Measurements from ENCODE around the gene SLC4A2.

Gene SLC4A2

GRCh38 chr7:151033864-151034249 lies 25.5 kb upstream of the SLC4A2 start:
- POLR2A ChIA-PET: interaction anchor here (1.0 kb wide), 1 partner anchor 76 kb away, joined by 3 read pairs; no protein-coding TSS in a partner anchor
- CTCF ChIA-PET: interaction anchor here (0.7 to 1.1 kb wide), 2 partner anchors 16 to 77 kb away, joined by 3 read pairs; no protein-coding TSS in a partner anchor
- TF ChIP-seq ZBTB21 (tag by site-specific recombination; IDR thresholded peaks at IDR 0.05) (no peak), ZNF585B (tag by site-specific recombination; IDR thresholded peaks at IDR 0.05) (no peak), ZSCAN5A (tag by site-specific recombination; IDR thresholded peaks at IDR 0.05) (no peak), KLF8 (tag by site-specific recombination; IDR thresholded peaks at IDR 0.05) (no peak), ZSCAN23 (tag by site-specific recombination; IDR thresholded peaks at IDR 0.05) (no peak), ZBTB48 (tag by site-specific recombination; IDR thresholded peaks at IDR 0.05) (no peak), ZNF132 (tag by site-specific recombination; IDR thresholded peaks at IDR 0.05; ENCODE audit: borderline replicate concordance) (no peak), HIC1 (tag by site-specific recombination; IDR thresholded peaks at IDR 0.05) (no peak), ZNF146 (tag by site-specific recombination; IDR thresholded peaks at IDR 0.05) (no peak), ZNF280D (tag by site-specific recombination; IDR thresholded peaks at IDR 0.05) (no peak), KLF16 (tag by site-specific recombination; IDR thresholded peaks at IDR 0.05) (no peak), INSM2 (tag by site-specific recombination; IDR thresholded peaks at IDR 0.05) (no peak)
- TF ChIP-seq, protein P1, sequence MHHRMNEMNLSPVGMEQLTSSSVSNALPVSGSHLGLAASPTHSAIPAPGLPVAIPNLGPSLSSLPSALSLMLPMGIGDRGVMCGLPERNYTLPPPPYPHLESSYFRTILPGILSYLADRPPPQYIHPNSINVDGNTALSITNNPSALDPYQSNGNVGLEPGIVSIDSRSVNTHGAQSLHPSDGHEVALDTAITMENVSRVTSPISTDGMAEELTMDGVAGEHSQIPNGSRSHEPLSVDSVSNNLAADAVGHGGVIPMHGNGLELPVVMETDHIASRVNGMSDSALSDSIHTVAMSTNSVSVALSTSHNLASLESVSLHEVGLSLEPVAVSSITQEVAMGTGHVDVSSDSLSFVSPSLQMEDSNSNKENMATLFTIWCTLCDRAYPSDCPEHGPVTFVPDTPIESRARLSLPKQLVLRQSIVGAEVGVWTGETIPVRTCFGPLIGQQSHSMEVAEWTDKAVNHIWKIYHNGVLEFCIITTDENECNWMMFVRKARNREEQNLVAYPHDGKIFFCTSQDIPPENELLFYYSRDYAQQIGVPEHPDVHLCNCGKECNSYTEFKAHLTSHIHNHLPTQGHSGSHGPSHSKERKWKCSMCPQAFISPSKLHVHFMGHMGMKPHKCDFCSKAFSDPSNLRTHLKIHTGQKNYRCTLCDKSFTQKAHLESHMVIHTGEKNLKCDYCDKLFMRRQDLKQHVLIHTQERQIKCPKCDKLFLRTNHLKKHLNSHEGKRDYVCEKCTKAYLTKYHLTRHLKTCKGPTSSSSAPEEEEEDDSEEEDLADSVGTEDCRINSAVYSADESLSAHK (tag by site-specific recombination; IDR thresholded peaks at IDR 0.05): no peak
- Histone ChIP-seq H3K4me3 (ENCODE audit: low read depth, low read length) (no peak overlapping the region), H3K9me3 (ENCODE audit: control insufficient read depth, insufficient read depth, low read depth, low read length) (no peaks in the 10 kb centered on the region), H3K27ac (ENCODE audit: extremely low read depth, low read depth, low read length) (no peak overlapping the region), H3K4me1 (ENCODE audit: control insufficient read depth, insufficient read depth, low read length) (0 out of 2 replicates have a peak, but pooled peaks cover 2% of the 10 kb centered on the region), H3K36me3 (ENCODE audit: control insufficient read depth in 2 of 2, insufficient read depth in 1 of 2, low read length in 2 of 2) (peaks cover 0 to 60% of the 10 kb centered on the region in 2 experiments; a peak in 1 of 3 replicates)
